Astrocyte (in vitro differentiated cells and primary cell): ENCODE measurements around the gene MICAL3. TPM values are rescaled to one million over a fixed set of nuclear protein-coding genes. Genes with fewer than 3 reads are reported as not detected.

Experiments used
- DNase-seq: peaks from one replicate; pipeline ENCODE4 v3.0.0-alpha.2; 2010; ENCODE audit warnings: low read depth
- FAIRE-seq: peaks from 2 replicates; lab custom pipeline; 2011; peaks lifted over from hg19 to GRCh38; lab: Jason Lieb, UNC
- H2AFZ ChIP-seq: 2 replicates; pipeline ENCODE4 v1.6.0; 2012; ENCODE audit warnings: low read depth, low read length, inconsistent platforms
- H3K27ac ChIP-seq: 2 replicates; pipeline ENCODE4 v1.5.1; 2011; ENCODE audit warnings: low read depth, low read length, inconsistent platforms
- H3K27me3 ChIP-seq: 2 replicates; pipeline ENCODE4 v1.6.0; 2011; ENCODE audit warnings: low read length, inconsistent platforms; ENCODE audit not compliant: insufficient read depth
- H3K36me3 ChIP-seq: 2 replicates; pipeline ENCODE4 v1.5.1; 2011; ENCODE audit warnings: low read length, inconsistent platforms; ENCODE audit not compliant: insufficient read depth
- H3K4me1 ChIP-seq: 2 replicates; pipeline ENCODE4 v1.5.1; 2011; ENCODE audit warnings: low read length, inconsistent platforms; ENCODE audit not compliant: insufficient read depth
- H3K4me2 ChIP-seq: 2 replicates; pipeline ENCODE4 v1.6.0; 2012; ENCODE audit warnings: low read length, inconsistent platforms
- H3K4me3 ChIP-seq: 2 replicates; pipeline ENCODE4 v1.5.1; 2011; ENCODE audit warnings: low read depth, mild to moderate bottlenecking, low read length, inconsistent platforms; ENCODE audit not compliant: insufficient read depth
- H3K79me2 ChIP-seq: 2 replicates; pipeline ENCODE4 v1.6.0; 2012; ENCODE audit warnings: mild to moderate bottlenecking, low read length, inconsistent platforms; ENCODE audit not compliant: insufficient read depth
- H3K9ac ChIP-seq: 2 replicates; pipeline ENCODE4 v1.6.0; 2012; ENCODE audit warnings: mild to moderate bottlenecking, low read length, inconsistent platforms
- H3K9me3 ChIP-seq: 2 replicates; pipeline ENCODE4 v1.5.1; 2012; ENCODE audit warnings: low read depth, mild to moderate bottlenecking, low read length, inconsistent platforms; ENCODE audit not compliant: insufficient read depth
- H4K20me1 ChIP-seq: 2 replicates; pipeline ENCODE4 v1.6.0; 2012; ENCODE audit warnings: low read length, inconsistent platforms; ENCODE audit not compliant: insufficient read depth
- H3K27ac Mint-ChIP-seq: one replicate; pipeline ENCODE4 v1.8.0; 2021; ENCODE audit warnings: mild to moderate bottlenecking, mixed read lengths; ENCODE audit not compliant: unreplicated experiment
- H3K27me3 Mint-ChIP-seq: one replicate; pipeline ENCODE4 v1.8.0; 2021; ENCODE audit warnings: low read depth, mixed read lengths; ENCODE audit not compliant: unreplicated experiment
- H3K36me3 Mint-ChIP-seq: one replicate; pipeline ENCODE4 v1.8.0; 2021; ENCODE audit warnings: low read depth, mixed read lengths; ENCODE audit not compliant: unreplicated experiment
- H3K4me1 Mint-ChIP-seq: one replicate; pipeline ENCODE4 v1.8.0; 2021; ENCODE audit warnings: low read depth, mixed read lengths; ENCODE audit not compliant: unreplicated experiment
- H3K4me3 Mint-ChIP-seq: one replicate; pipeline ENCODE4 v1.8.0; 2021; ENCODE audit warnings: mild to moderate bottlenecking, moderate library complexity, mixed read lengths; ENCODE audit not compliant: unreplicated experiment
- H3K9me3 Mint-ChIP-seq: one replicate; pipeline ENCODE4 v1.8.0; 2021; ENCODE audit warnings: mild to moderate bottlenecking, mixed read lengths; ENCODE audit not compliant: unreplicated experiment
- EZH2 ChIP-seq: IDR thresholded peaks from 2 replicates; pipeline ENCODE4 v1.6.1; 2012; ENCODE audit warnings: mild to moderate bottlenecking, low read length, inconsistent platforms; ENCODE audit not compliant: insufficient read depth
- total RNA-seq: library from RNA; stranded (reverse); gene quantifications from 2 replicates; pipeline ENCODE4 v1.2.1, GENCODE V29; 2021
- TF ChIP-seq, protein P1 (sequence below): IDR thresholded peaks from 2 replicates; pipeline ENCODE4 v1.5.1; 2011; ENCODE audit warnings: low read depth, mild to moderate bottlenecking, inconsistent platforms, low read length, moderate library complexity; ENCODE audit not compliant: insufficient read depth

The MICAL3 gene
- total RNA-seq, 1 donor from 2014 or later = 113 TPM

DNA sequence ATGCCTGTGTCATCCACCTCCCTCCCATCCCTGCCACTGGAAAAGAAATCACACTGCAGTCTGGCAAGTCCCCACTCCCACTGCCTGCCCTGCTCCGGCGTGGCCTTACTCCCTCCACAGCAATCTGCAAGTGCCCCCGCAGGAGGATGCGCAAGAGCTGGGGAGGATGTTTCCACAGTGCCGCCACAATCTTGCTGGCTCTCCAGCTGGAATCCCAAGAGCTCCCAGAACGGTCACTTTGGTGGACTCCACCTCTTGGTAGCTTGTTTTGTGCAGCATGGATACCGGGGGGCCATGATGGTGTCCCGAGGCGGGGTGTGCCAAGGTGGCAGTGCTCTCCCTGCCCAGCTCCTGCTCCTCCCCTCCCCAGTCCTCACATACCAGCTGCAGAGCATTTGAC, 76.3 kb downstream of the MICAL3 start:
- no peaks in the 10 kb centered on the region for H3K9me3 ChIP-seq
- H3K36me3 Mint-ChIP-seq = peaks cover 9% of the 10 kb centered on the region
- H3K4me1 ChIP-seq = peaks cover 17% of the 10 kb centered on the region
- no peak overlapping the region for H3K4me3 Mint-ChIP-seq
- no peak overlapping the region for H3K27ac Mint-ChIP-seq
- peaks cover 95% of the 10 kb centered on the region for H3K79me2 ChIP-seq
- H3K9ac ChIP-seq = no peak overlapping the region
- H3K9me3 Mint-ChIP-seq = no peaks in the 10 kb centered on the region
- TF ChIP-seq, protein P1, sequence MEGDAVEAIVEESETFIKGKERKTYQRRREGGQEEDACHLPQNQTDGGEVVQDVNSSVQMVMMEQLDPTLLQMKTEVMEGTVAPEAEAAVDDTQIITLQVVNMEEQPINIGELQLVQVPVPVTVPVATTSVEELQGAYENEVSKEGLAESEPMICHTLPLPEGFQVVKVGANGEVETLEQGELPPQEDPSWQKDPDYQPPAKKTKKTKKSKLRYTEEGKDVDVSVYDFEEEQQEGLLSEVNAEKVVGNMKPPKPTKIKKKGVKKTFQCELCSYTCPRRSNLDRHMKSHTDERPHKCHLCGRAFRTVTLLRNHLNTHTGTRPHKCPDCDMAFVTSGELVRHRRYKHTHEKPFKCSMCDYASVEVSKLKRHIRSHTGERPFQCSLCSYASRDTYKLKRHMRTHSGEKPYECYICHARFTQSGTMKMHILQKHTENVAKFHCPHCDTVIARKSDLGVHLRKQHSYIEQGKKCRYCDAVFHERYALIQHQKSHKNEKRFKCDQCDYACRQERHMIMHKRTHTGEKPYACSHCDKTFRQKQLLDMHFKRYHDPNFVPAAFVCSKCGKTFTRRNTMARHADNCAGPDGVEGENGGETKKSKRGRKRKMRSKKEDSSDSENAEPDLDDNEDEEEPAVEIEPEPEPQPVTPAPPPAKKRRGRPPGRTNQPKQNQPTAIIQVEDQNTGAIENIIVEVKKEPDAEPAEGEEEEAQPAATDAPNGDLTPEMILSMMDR = no peak
- no peak for TF ChIP-seq EZH2
- H2AFZ ChIP-seq = no peak overlapping the region
- no peak overlapping the region for H3K4me3 ChIP-seq
- FAIRE-seq (no peak), DNase-seq (no peak)
- no peaks in the 10 kb centered on the region for H3K27me3 Mint-ChIP-seq
- H3K36me3 ChIP-seq = no peaks in the 10 kb centered on the region
- peaks cover 46% of the 10 kb centered on the region for H3K4me1 Mint-ChIP-seq
- no peak overlapping the region for H3K4me2 ChIP-seq
- peaks cover 95% of the 10 kb centered on the region for H4K20me1 ChIP-seq
- no peaks in the 10 kb centered on the region for H3K27me3 ChIP-seq
- H3K27ac ChIP-seq = no peak overlapping the region

- no peak overlapping the region for H3K27ac ChIP-seq
- H3K27ac Mint-ChIP-seq = no peak overlapping the region
- peaks cover 9% of the 10 kb centered on the region for H3K36me3 Mint-ChIP-seq
- H3K4me1 ChIP-seq = peaks cover 17% of the 10 kb centered on the region
- H2AFZ ChIP-seq = no peak overlapping the region
- H3K4me3 Mint-ChIP-seq = no peak overlapping the region
- peaks cover 95% of the 10 kb centered on the region for H3K79me2 ChIP-seq
- FAIRE-seq = no peak
- no peak overlapping the region for H3K4me2 ChIP-seq
- no peaks in the 10 kb centered on the region for H3K27me3 Mint-ChIP-seq
- no peaks in the 10 kb centered on the region for H3K27me3 ChIP-seq
- H4K20me1 ChIP-seq = peaks cover 95% of the 10 kb centered on the region
- no peak for DNase-seq
- H3K9me3 Mint-ChIP-seq = no peaks in the 10 kb centered on the region
- no peaks in the 10 kb centered on the region for H3K36me3 ChIP-seq
- no peak for TF ChIP-seq EZH2
- TF ChIP-seq, protein P1 = no peak
- H3K4me1 Mint-ChIP-seq = peaks cover 50% of the 10 kb centered on the region
- no peak overlapping the region for H3K4me3 ChIP-seq
- no peaks in the 10 kb centered on the region for H3K9me3 ChIP-seq
- no peak overlapping the region for H3K9ac ChIP-seq
These were observed 77.5 kb downstream of the MICAL3 start for GRCh38 chr22:17946662-17947367.

- Histone ChIP-seq H3K79me2 (peaks cover 96% of the 10 kb centered on the region), H3K4me2 (no peak overlapping the region), H3K27ac (no peak overlapping the region), H3K9me3 (no peaks in the 10 kb centered on the region), H3K27me3 (no peaks in the 10 kb centered on the region), H2AFZ (no peak overlapping the region), H3K9ac (no peak overlapping the region), H3K36me3 (no peaks in the 10 kb centered on the region), H3K4me1 (peaks cover 16% of the 10 kb centered on the region), H3K4me3 (no peak overlapping the region), H4K20me1 (peaks cover 97% of the 10 kb centered on the region)
- Mint-ChIP-seq H3K36me3 (peaks cover 8% of the 10 kb centered on the region), H3K4me3 (no peak overlapping the region), H3K27ac (no peak overlapping the region), H3K27me3 (no peaks in the 10 kb centered on the region), H3K9me3 (no peaks in the 10 kb centered on the region), H3K4me1 (peaks cover 46% of the 10 kb centered on the region)
- DNase-seq (no peak), FAIRE-seq (no peak)
- no peak for TF ChIP-seq EZH2
- TF ChIP-seq, protein P1 = no peak
These were observed 78.3 kb downstream of the MICAL3 start for GRCh38 chr22:17945888-17946648.
